VCaP (cell line): ENCODE results near the gene POLD3.
"Not testable (repeated sequence)": the region's sequence is repeated elsewhere in the genome, so short reads cannot be mapped to it uniquely, and the experiment has no call there.

Source experiments
- H3K27ac ChIP-seq: fragments of 450-650 bp; 2 replicates; pipeline ENCODE4 v1.5.1; 2017
- TF ChIP-seq, protein P1 (sequence below): fragments of 450-650 bp; conservative IDR thresholded peaks from 2 replicates; pipeline ENCODE4 v1.5.1; 2017; ENCODE audit warnings: mild to moderate bottlenecking, moderate library complexity

POLD3 gene

DNA sequence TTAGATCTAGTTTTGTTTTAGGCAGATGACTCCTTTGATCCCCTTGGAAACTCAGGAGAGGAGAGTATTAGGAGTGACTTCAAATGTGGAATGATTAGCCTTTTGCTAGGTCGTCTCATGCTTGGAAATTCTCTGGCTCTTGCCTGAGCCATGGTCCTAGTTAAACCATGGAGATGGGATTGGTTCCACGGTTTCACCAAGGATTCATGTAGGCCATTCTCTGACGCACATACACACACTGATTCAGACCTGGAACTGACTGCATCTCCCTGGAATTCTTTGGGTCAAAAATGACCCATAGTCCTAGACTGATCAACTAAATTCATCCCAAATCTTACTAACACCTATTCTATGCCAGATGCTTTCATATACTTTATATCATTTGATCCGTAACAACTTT is 56.5 kb downstream of the POLD3 start:
- H3K27ac ChIP-seq: no peak overlapping the region
- TF ChIP-seq, protein P1, sequence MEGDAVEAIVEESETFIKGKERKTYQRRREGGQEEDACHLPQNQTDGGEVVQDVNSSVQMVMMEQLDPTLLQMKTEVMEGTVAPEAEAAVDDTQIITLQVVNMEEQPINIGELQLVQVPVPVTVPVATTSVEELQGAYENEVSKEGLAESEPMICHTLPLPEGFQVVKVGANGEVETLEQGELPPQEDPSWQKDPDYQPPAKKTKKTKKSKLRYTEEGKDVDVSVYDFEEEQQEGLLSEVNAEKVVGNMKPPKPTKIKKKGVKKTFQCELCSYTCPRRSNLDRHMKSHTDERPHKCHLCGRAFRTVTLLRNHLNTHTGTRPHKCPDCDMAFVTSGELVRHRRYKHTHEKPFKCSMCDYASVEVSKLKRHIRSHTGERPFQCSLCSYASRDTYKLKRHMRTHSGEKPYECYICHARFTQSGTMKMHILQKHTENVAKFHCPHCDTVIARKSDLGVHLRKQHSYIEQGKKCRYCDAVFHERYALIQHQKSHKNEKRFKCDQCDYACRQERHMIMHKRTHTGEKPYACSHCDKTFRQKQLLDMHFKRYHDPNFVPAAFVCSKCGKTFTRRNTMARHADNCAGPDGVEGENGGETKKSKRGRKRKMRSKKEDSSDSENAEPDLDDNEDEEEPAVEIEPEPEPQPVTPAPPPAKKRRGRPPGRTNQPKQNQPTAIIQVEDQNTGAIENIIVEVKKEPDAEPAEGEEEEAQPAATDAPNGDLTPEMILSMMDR: no peak

DNA sequence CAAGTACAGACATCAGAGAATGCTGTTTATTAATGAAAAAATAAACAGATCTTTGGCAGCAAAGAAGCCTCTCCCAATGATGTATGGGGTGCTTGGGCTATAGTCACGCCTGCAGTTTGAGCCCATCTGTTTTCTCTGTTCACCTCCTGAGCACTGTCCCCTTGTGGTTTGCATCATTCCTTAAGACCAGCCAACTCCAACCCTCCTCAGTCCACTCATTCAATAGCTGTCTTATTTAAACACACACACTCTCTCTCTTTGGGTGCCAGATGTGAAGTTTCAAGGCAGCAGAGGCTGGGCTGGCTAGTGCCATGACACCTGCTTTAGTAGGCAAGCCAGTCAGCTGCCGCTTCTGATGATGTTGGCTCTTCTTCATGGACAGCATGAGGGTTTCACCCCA is 58.1 kb downstream of the POLD3 start:
- TF ChIP-seq, protein P1: no peak

DNA sequence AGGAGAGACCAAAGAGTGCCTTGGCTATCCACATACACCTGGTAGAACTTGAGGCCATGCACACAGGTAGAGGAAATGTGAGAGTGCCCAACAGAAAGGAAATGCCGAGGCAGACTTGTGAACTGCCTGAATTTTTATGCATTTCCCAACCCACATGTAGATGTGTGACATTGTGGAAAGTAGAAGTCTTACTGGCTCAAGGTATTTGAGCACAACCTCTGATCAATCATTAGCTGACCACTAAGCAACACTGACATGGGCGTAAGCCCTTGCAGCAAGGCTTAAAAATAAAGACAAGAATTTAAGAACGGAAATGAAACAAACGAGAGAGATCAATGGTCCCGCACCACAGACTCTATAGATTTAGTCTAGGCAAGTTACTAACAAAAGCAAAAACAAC is 62.6 kb downstream of the POLD3 start:
- H3K27ac ChIP-seq: no peak overlapping the region
- TF ChIP-seq, protein P1: no peak

More for the DNA sequence above, 58.1 kb downstream of the POLD3 start:
- no peak overlapping the region for H3K27ac ChIP-seq

DNA sequence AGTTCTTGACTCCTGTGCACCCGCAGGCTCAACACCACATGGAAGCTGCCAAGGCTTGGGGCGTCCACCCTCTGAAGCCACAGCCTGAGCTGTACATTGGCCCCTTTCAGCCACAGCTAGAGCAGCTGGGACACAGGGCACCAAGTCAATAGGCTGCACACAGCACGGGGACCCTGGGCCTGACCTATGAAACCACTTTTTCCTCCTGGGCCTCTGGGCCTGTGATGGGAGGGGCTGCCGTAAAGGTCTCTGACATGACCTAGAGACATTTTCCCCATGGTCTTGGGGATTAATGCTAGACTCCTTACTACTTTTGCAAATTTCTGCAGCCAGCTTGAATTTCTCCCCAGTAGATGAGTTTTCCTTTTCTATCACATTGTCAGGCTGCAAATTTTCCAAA is 66.7 kb downstream of the POLD3 start:
- H3K27ac ChIP-seq: not testable (repeated sequence)

DNA sequence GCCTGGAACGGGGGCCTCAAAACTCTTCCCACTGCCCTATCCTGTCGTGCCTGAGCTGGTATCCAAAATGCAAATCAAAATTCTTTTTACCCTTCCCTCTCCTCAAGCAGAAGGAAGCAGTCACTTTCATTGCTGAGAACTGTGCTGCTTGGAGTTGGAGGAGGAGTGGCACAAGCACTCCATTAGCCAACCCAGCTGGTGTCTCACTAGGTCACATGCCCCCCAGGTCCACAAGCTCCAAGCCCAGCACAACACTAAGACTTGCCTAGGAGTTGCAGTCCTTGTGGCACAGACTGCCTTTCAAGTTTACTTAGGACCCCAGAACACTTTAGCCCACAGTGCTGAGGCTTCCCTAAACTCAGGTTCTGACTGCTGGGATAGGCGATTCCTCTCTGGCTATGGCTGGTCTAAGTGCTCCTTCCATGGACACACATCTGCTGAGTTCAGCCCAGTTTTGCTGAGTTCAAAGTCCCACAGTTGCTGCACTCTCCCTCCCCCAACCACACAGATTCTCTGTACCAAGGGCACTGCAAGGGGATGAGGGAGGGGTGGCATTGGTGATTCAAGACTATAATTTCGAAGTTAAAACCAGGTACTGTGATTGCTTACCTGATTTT is 70.2 kb downstream of the POLD3 start:
- peak overlapping the region; percentile 11; the same call in 1 of the 2 replicates for H3K27ac ChIP-seq
- TF ChIP-seq, protein P1: no peak

DNA sequence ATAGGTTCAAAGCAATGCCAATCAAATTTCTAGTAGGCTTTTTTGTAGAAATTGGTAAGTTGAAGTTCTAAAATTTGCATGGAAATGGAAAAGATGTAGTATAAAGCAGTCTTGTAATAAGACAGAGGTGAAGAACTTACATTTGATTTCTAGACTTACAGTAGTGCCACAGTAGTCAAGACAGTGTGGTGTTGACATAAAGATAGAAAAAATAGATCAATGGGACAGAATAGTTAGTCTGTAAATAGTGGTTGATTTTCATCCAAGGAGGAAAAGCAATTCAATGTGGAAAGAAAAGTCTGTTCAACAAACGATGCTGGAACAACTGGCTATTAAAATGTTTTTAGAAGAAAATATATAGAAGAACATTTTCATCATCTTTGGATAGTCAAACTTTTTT is 70.9 kb downstream of the POLD3 start:
- peak overlapping the region; percentile 11; the same call in 1 of the 2 replicates for H3K27ac ChIP-seq
- TF ChIP-seq, protein P1: no peak

DNA sequence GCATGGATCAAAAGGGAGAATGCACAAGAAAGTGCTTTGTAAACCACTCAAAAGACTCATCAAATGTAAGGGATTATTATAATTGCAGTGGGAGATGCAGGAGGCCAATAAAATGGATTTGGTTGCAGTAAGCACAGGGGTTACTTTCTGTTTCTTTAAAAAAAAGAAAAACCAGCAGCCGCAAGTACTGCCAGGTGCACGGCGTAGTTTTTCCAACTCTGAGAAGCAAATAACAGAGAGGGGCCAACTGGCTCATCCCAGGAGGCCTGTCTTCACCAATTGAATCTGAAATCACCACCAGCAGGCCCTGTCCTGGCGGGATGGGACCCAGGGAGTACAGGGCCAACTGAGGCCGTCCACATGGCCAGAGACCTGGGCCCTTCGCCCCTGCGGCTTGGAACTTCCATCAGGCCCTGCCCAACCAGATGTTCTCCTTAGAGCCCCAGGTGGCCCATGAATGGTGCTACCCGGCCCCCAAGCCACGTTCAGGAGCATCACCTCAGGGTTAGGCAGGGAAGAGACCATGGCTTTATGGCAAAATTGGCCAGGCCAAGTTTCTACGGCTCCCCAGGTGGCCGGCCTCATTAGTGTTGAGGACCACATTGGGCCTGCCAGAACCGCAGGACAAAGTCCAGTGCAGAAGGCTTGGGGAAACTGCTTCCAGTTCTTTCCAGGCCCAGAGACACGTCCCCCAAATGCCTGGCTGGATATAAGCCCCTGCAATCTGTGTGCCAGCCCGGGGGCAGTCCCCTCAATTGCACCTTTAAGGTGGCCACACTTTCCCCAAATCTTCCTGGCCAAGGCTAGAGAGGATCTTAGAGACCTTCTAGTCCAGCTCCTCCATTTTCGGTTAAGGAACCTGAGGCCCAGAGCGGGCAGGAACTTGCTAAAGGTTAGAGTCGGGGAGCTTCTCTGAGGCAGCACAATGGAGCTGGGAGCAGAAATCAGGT is 77.1 kb downstream of the POLD3 start:
- TF ChIP-seq, protein P1: no peak
- no peak overlapping the region for H3K27ac ChIP-seq

DNA sequence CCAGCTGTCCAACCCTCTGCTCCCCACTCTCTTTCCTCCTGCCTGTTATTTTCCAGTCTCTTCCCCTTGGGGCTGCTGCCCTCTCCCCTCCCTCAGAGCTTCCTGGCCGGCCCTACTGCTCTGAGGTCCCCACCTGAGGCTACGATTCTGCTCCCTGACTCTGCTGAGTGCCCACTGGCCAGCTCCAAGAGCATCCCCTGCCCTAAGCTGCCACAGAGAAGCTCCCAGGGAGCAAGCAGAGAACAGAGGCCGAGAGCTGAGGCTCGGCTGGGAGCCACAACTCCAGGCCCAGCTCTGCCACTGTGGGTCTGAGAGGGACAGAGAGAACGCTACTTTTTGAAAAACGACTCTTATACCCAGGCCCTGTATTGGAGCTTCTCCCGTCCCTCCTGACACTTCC is 77.8 kb downstream of the POLD3 start:
- H3K27ac ChIP-seq: no peak overlapping the region
- TF ChIP-seq, protein P1: no peak
